Hepatocyte (in vitro differentiated cells): ENCODE results near the gene NTPCR. TPM values are rescaled to one million over a fixed set of nuclear protein-coding genes. Genes with fewer than 3 reads are reported as not detected.

Experiments
- DNase-seq: peaks from one replicate; pipeline ENCODE4 v3.0.0-alpha.2; 2016; ENCODE audit warnings: low spot score
- H2AFZ ChIP-seq: fragments of 200-600 bp; sonication (generic); 2 replicates; pipeline ENCODE4 v1.6.0; 2016; ENCODE audit warnings: antibody characterized with exemption, mild to moderate bottlenecking
- H3K27ac ChIP-seq: fragments of 200-600 bp; sonication (generic); 2 replicates; pipeline ENCODE4 v1.5.1; 2016; ENCODE audit warnings: mild to moderate bottlenecking
- H3K27me3 ChIP-seq: fragments of 200-600 bp; sonication (generic); 2 replicates; pipeline ENCODE4 v1.6.1; 2016
- H3K36me3 ChIP-seq: fragments of 200-600 bp; sonication (generic); replicated peaks from 2 replicates; pipeline ENCODE4 v1.5.1; 2016; ENCODE audit warnings: low read depth; ENCODE audit not compliant: insufficient read depth
- H3K4me1 ChIP-seq: fragments of 200-600 bp; sonication (generic); 2 replicates; pipeline ENCODE4 v1.5.1; 2016; ENCODE audit warnings: mild to moderate bottlenecking, moderate library complexity; ENCODE audit not compliant: insufficient read depth
- H3K4me2 ChIP-seq: fragments of 200-600 bp; sonication (generic); 2 replicates; pipeline ENCODE4 v1.6.0; 2016
- H3K4me3 ChIP-seq: fragments of 200-600 bp; sonication (generic); 2 replicates; pipeline ENCODE4 v1.5.1; 2016; ENCODE audit warnings: mild to moderate bottlenecking
- H3K79me2 ChIP-seq: fragments of 200-600 bp; sonication (generic); 2 replicates; pipeline ENCODE4 v1.6.0; 2017; ENCODE audit warnings: mild to moderate bottlenecking
- H3K9me2 ChIP-seq: fragments of 200-600 bp; sonication (generic); replicated peaks from 2 replicates; pipeline ENCODE4 v1.6.0; 2017; ENCODE audit warnings: mild to moderate bottlenecking; ENCODE audit not compliant: insufficient read depth
- H3K9me3 ChIP-seq: fragments of 200-600 bp; sonication (generic); 2 replicates; pipeline ENCODE4 v1.5.1; 2016; ENCODE audit warnings: low read depth, mild to moderate bottlenecking
- H4K20me1 ChIP-seq: fragments of 200-600 bp; sonication (generic); 2 replicates; pipeline ENCODE4 v1.6.0; 2016; ENCODE audit warnings: mild to moderate bottlenecking; ENCODE audit not compliant: insufficient read depth, poor library complexity, severe bottlenecking
- EZH2 ChIP-seq: fragments of 200-600 bp; sonication (generic); IDR thresholded peaks from 2 replicates; pipeline ENCODE4 v1.6.1; 2016; ENCODE audit warnings: antibody characterized with exemption, mild to moderate bottlenecking, borderline replicate concordance
- EZH2phosphoT487 ChIP-seq: fragments of 200-600 bp; sonication (generic); IDR thresholded peaks from one replicate; pipeline ENCODE4 v1.6.1; 2018; ENCODE audit warnings: antibody characterized with exemption, mild to moderate bottlenecking, low read depth, moderate library complexity; ENCODE audit not compliant: unreplicated experiment, severe bottlenecking
- WGBS: methylation state at CpG from one replicate; pipeline ENCODE4 v1.1.6; 2016; ENCODE audit warnings: low lambda C conversion rate; ENCODE audit errors: missing lambda C conversion rate; 5-methylcytosine and 5-hydroxymethylcytosine counted together
- polyA plus RNA-seq: library from polyadenylated mRNA; unstranded; fragments of >200 nt; fragmentation: Nextera tagmentation; extraction: Ambion mirVana; gene quantifications from 2 replicates; pipeline ENCODE4 v1.2.1, GENCODE V29; 2016
- total RNA-seq: library from RNA; depleted of rRNA; stranded (reverse); fragments of >200 nt; gene quantifications from 2 replicates; pipeline ENCODE4 v1.2.3, GENCODE V29; 2014
- TF ChIP-seq, protein P1 (sequence below): fragments of 200-600 bp; sonication (generic); IDR thresholded peaks from 2 replicates; pipeline ENCODE4 v1.5.1; 2016; ENCODE audit warnings: antibody characterized with exemption, mild to moderate bottlenecking; ENCODE audit not compliant: poor library complexity

The NTPCR gene
- total and polyA plus RNA-seq, 2 experiments from 2014 or later = 32.1 to 52.9 TPM

DNA sequence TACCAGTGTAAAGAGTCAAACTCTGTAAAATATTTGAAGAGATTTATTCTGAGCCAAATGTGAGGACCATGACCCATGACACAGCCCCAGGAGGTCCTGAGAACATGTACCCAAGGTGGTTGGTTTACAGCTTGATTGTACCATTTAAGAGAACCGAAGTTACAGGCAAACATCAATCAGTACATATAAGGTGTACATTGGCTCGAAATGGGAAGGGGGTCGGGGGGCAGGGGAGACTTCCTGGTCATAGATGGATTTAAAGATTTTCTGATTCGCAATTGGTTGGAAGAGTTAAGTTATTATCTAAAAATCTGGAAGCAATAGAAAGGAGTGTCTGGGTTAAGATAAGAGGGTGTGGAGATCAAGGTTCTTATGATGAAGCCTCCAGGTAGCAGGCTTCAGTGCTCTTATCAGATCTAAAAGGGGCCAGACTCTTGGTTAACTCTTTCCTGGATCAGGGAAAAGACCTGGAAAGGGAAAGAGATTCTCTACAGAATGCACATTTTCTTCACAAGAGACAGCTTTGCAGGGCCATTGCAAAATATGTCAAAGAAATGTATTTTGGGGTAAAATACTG lies 47.5 kb upstream of the NTPCR start:
- H3K36me3 ChIP-seq = no peaks in the 10 kb centered on the region
- H3K4me3 ChIP-seq = no peak overlapping the region
- WGBS = 26% methylated on average over 4 of the region's 4 CpGs
- H4K20me1 ChIP-seq = no peaks in the 10 kb centered on the region
- no peaks in the 10 kb centered on the region for H3K9me2 ChIP-seq
- H3K27me3 ChIP-seq = no peaks in the 10 kb centered on the region
- peaks cover 11% of the 10 kb centered on the region for H3K4me1 ChIP-seq
- H3K27ac ChIP-seq = peak overlapping the region; percentile 37
- no peak for TF ChIP-seq EZH2phosphoT487
- TF ChIP-seq, protein P1, sequence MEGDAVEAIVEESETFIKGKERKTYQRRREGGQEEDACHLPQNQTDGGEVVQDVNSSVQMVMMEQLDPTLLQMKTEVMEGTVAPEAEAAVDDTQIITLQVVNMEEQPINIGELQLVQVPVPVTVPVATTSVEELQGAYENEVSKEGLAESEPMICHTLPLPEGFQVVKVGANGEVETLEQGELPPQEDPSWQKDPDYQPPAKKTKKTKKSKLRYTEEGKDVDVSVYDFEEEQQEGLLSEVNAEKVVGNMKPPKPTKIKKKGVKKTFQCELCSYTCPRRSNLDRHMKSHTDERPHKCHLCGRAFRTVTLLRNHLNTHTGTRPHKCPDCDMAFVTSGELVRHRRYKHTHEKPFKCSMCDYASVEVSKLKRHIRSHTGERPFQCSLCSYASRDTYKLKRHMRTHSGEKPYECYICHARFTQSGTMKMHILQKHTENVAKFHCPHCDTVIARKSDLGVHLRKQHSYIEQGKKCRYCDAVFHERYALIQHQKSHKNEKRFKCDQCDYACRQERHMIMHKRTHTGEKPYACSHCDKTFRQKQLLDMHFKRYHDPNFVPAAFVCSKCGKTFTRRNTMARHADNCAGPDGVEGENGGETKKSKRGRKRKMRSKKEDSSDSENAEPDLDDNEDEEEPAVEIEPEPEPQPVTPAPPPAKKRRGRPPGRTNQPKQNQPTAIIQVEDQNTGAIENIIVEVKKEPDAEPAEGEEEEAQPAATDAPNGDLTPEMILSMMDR = no peak
- no peak for TF ChIP-seq EZH2
- no peak overlapping the region for H2AFZ ChIP-seq
- no peaks in the 10 kb centered on the region for H3K9me3 ChIP-seq
- peak; percentile 28 for DNase-seq
- H3K4me2 ChIP-seq = no peak overlapping the region
- H3K79me2 ChIP-seq = no peaks in the 10 kb centered on the region

DNA sequence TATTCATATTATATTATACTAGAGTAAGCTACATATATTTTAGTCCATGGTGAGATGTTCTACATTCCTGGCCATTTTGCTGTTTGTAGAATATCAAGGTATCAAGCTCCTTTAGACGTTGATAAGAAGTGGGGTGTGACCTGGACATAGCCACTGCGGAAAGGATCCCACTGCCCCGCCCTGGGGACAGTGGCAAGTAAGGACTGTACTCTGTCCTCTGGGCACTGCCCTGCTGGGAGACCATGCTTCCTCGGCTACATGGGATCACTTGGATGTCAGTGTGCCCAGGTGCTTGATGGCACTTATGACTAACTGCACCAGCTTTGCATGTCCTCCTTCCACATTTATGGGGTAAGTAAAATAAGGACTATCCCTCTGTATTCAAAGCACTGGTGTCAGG lies 46.3 kb upstream of the NTPCR start:
- H3K4me3 ChIP-seq = no peak overlapping the region
- H3K27me3 ChIP-seq = no peaks in the 10 kb centered on the region
- WGBS = 69% methylated on average over 4 of the region's 4 CpGs
- no peaks in the 10 kb centered on the region for H3K9me3 ChIP-seq
- no peak overlapping the region for H3K27ac ChIP-seq
- H3K4me1 ChIP-seq = peaks cover 11% of the 10 kb centered on the region
- no peak for DNase-seq
- no peaks in the 10 kb centered on the region for H4K20me1 ChIP-seq
- H3K79me2 ChIP-seq = no peaks in the 10 kb centered on the region
- no peak overlapping the region for H2AFZ ChIP-seq
- TF ChIP-seq EZH2 (no peak), EZH2phosphoT487 (no peak)
- TF ChIP-seq, protein P1 = no peak
- H3K9me2 ChIP-seq = no peaks in the 10 kb centered on the region
- no peak overlapping the region for H3K4me2 ChIP-seq
- H3K36me3 ChIP-seq = no peaks in the 10 kb centered on the region

DNA sequence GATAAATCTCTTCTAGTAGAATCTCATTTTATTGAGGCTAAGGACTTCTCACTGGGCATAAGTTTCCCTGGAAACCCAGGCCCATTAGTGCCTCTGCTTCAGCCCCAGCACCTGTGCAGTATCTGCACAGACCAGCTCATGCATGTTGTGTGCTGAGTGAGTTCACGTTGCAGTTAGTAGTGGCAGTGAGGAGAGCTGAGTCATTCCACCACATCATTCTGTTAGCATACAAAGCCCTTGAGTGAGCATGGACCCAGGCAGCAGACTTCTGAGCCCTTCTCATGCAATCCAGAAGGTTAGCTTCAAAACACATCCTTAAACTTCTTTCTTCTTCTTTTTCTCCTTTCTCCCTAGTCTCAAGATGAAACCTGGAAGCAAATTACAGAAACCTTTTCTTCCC lies 45.8 kb upstream of the NTPCR start:
- Histone ChIP-seq H3K4me1 (peaks cover 11% of the 10 kb centered on the region), H3K79me2 (no peaks in the 10 kb centered on the region), H2AFZ (no peak overlapping the region), H3K36me3 (no peaks in the 10 kb centered on the region), H3K27ac (no peak overlapping the region), H3K9me3 (no peaks in the 10 kb centered on the region), H3K4me3 (no peak overlapping the region), H3K4me2 (no peak overlapping the region), H3K9me2 (no peaks in the 10 kb centered on the region), H3K27me3 (no peaks in the 10 kb centered on the region), H4K20me1 (no peaks in the 10 kb centered on the region)
- peak; percentile 58 for DNase-seq
- WGBS = 13% methylated on average over 1 of the region's 1 CpG
- TF ChIP-seq EZH2 (no peak), EZH2phosphoT487 (no peak)
- TF ChIP-seq, protein P1 = no peak
